ENCODE data around the gene HECTD4. TPM values are rescaled to one million over a fixed set of nuclear protein-coding genes. Genes with fewer than 3 reads are reported as not detected.

The HECTD4 gene
- total RNA-seq, 1 experiment from 2014 or later, result 31.2 TPM

- peak within 1 kb of the TSS; percentile 27 for H2AFZ ChIP-seq (ENCODE audit: low read depth, low read length, poor library complexity, severe bottlenecking)
- BruUV-seq (replicated peaks), result TSS peak; percentile 61
- peak within 1 kb of the TSS; percentile 76 for H3K27ac ChIP-seq (ENCODE audit: low read depth, low read length)
- peak within 1 kb of the TSS; percentile 72 to 87 for H3K4me3 ChIP-seq (replicated peaks in 1 of 2; ENCODE audit: low read depth in 1 of 2, low read length in 2 of 2)
- H4K20me1 ChIP-seq (ENCODE audit: insufficient read depth), result peaks cover 28% of the 10 kb centered on the region; the same call in 1 of the 2 replicates
- peaks cover 38% of the 10 kb centered on the region for H3K79me2 ChIP-seq (ENCODE audit: insufficient read depth, low read length)
- H3K9me2 ChIP-seq (ENCODE audit: insufficient read depth), result no peaks in the 10 kb centered on the region
- ChIA-PET CTCF (no interaction called here), POLR2A (no interaction called here), RAD21 (ENCODE audit: low non-redundant PET in 1 of 2, low total read pairs in 2 of 2, uncharacterized antibody in 2 of 2, unreplicated experiment in 2 of 2) (interaction anchor here in 1 of 2 experiments (1.4 kb wide), 1 partner anchor 211 kb away, joined by 3 read pairs; no protein-coding TSS in a partner anchor)
- peak; percentile 27 for TF ChIP-seq YY1 (IDR thresholded peaks at IDR 0.05; ENCODE audit: extremely low read depth, insufficient replicate concordance, low read depth, low read length)
- no peak for TF ChIP-seq ATF3 (IDR thresholded peaks at IDR 0.05)
- TF ChIP-seq POLR2AphosphoS5 (IDR thresholded peaks at IDR 0.05; ENCODE audit: low read depth, low read length), result peak; percentile 99
- no peak for TF ChIP-seq EZH2phosphoT487 (IDR thresholded peaks at IDR 0.05; ENCODE audit: borderline replicate concordance)
- peak; percentile 90 for TF ChIP-seq CBX3 (IDR thresholded peaks at IDR 0.05; ENCODE audit: low read depth)
- peak; percentile 96 for TF ChIP-seq POLR2A (IDR thresholded peaks at IDR 0.05; ENCODE audit: borderline replicate concordance, extremely low read depth, insufficient read depth, insufficient read length)
- no peak for TF ChIP-seq SP1 (IDR thresholded peaks at IDR 0.05; ENCODE audit: low read depth)
- peak; percentile 86 for TF ChIP-seq ELF1 (IDR thresholded peaks at IDR 0.05; ENCODE audit: borderline replicate concordance, low read depth)
- peak; percentile 79; the same call in 1 of the 2 replicates for TF ChIP-seq SIN3A (IDR thresholded peaks at IDR 0.05; ENCODE audit: low read depth)
- peak; percentile 60; the same call in 1 of the 2 replicates for TF ChIP-seq ZFX (IDR thresholded peaks at IDR 0.05)
- peak; percentile 94 for TF ChIP-seq MAX (IDR thresholded peaks at IDR 0.05)
- H3K9me3 ChIP-seq (ENCODE audit: control insufficient read depth in 1 of 2, insufficient read depth in 1 of 2, low read depth in 1 of 2, low read length in 2 of 2), result no peaks in the 10 kb centered on the region
- peaks cover 32 to 45% of the 10 kb centered on the region in 2 experiments for H3K36me3 ChIP-seq (ENCODE audit: control insufficient read depth in 1 of 2, insufficient read depth in 2 of 2, low read length in 2 of 2)
- H3K9ac ChIP-seq (ENCODE audit: low read length), result peak within 1 kb of the TSS; percentile 82
- H3K27me3 ChIP-seq (ENCODE audit: insufficient read depth, low read length), result no peaks in the 10 kb centered on the region
- peak; percentile 92 for DNase-seq (ENCODE audit: low read depth, low spot score)
- peak within 1 kb of the TSS; percentile 85 for H3K4me2 ChIP-seq (ENCODE audit: low read length)
- intact Hi-C loops (cut with micrococcal nuclease), result loop anchor here (1.0 kb wide), 1 partner anchor 9 kb away; the partner anchor contains the start of gene PTPN11
- peak; percentile 89 for ATAC-seq
- peaks cover 3 to 16% of the 10 kb centered on the region in 2 experiments; a peak in 2 of 4 replicates for H3K4me1 ChIP-seq (ENCODE audit: control insufficient read depth in 1 of 2, insufficient read depth in 2 of 2, low read length in 2 of 2)
Observed at GRCh38 chr12:112409064-112409905, 27.1 kb upstream of the HECTD4 start, which contains the start of gene RPL6. Gene RPL6, minus strand, starts transcription at chr12:112409605. Its CDS starts 949 bp downstream, at chr12:112408656.
